WTC11 (cell line): ENCODE results near the gene HMX1.

Experiments used
- CTCF ChIP-seq: fragments of 200-600 bp; IDR thresholded peaks from 2 replicates; pipeline ENCODE4 v1.8.0; 2022; ENCODE audit warnings: antibody characterized with exemption
- ZNF263 ChIP-seq: sonication (generic); formaldehyde crosslinking; IDR thresholded peaks from 2 replicates; pipeline ENCODE4 v1.8.1; 2022; ENCODE audit warnings: low read depth, mild to moderate bottlenecking, moderate library complexity, missing genetic modification reagents

DNA sequence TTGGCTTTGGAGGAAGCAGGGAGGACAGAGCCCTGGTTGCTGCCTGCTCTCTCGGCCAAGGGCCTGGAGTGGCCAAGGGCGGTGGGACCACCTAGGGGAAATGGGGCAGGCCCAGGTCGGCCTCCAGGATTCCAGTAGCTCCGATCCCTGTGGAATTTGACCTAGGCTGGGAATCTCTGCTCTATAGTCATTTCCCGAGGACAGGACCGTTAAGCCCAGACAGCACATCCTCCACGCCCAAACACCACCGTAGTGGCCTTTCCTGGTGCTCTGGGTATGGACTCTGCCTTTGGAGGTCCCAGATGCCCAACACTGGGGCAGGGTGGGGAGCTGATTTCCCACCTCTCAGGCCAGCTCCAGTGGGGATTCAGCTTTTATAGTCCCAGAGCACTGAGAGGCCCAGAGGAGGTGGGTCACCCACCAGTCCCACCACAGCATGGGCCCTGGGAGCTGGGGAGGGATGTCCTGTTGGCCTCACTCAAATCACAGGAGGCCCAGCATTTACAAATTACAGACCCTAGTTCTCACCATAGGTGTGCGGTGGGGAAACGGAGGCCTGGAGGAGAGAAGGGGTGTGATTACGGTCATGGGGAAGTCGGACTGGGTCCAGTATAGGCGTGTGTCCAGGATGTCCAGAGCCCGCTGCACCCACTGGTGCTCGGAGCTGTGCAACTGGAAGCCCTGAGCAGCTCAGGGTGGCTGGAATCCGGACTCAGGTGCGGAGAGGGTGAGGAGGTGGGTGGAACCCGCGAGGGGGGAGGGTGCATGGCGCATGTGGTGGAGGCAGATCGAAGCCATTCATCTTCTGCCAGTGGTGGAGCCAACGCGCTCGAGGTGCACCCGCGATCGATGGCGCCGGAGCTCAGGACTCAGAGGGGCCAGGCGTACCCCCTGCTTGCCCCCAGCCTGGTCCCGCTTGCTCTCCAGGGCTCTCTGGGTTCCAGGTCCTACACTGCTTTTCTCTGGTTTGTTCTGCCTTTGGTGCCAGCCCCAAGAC lies 7.7 kb downstream of the HMX1 start:
- no peak for TF ChIP-seq CTCF
- no peak for TF ChIP-seq ZNF263 (CRISPR knock-in tag)
